Measurements from ENCODE around the gene EHMT1. TPM values are rescaled to one million over a fixed set of nuclear protein-coding genes. Genes with fewer than 3 reads are reported as not detected.

The EHMT1 gene
- total and polyA plus RNA-seq, 4 experiments from 2014 or later = 6.7 to 118 (median 67.5) TPM

DNA sequence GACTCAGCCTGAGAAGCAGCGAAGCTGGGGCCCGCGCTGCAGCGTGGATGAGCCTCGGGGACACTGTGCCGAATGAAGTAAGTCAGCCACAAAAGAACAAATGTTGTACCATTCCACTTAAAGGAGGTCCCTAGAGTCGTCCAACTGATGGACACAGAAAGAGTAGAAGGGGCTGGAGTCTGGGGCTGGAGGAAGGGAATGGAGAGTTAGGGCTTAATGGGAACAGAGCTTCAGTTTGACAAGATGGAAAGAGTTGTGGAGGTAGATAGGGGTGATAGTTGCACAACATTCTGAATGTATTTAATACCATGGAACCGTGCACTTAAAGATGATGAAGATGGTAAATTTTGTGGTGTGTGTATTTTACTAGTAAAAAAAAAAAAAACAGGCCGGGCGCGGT lies 119.9 kb downstream of the EHMT1 start:
- peaks cover 5% of the 10 kb centered on the region for H3K36me3 ChIP-seq (ENCODE audit: insufficient read depth, low read length)

DNA sequence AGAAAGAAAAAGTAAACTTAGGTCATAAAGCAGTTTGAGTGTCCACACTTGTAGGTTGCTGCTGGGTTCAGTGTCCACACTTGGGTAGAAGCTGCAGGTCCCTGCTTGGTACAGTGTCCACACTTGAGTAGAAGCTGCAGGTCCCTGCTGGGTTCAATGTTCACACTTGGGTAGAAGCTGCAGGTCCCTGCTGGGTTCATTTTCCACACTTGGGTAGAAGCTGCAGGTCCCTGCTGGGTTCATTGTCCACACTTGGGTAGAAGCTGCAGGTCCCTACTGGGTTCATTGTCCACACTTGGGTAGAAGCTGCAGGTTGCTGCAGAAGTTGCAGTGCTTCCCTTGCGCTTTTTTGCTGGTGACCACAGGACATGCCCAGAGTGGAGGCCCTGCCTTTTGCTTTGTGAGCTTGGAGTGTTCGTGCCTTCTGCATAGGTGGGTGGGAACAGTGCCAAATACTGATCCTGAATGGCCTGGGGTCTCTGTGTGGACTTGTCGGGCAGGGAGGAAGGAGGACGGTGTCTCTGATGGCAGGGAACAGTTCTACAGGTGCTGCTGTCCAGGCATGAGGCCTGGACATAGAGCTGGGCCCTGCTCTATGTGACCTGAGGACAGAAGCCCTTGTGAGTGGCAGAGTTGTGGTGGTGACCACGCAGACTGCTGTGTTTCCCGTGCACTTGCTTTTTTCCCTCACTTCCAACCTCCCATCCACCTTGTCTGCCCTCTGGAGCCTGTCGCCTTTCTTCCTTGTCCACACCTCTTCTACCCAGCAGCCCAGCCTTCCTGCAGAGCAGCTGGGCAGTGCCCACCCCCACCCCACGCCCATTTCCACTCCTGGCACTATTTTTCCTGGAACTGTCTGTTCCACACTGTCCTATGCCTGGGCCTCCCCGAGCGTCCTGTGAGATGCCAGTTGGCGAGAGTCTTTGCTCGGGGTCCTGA lies 120.8 kb downstream of the EHMT1 start:
- Mint-ChIP-seq H3K36me3 (peaks cover 38 to 45% of the 10 kb centered on the region in 2 donors), H3K4me1 (peaks cover 7 to 14% (median 10%) of the 10 kb centered on the region in 4 donors), H3K9me3 (peaks cover 0 to 8% (median under 1%) of the 10 kb centered on the region in 8 donors), H3K27ac (peak overlapping the region in 2 of 7 donors; percentile 37 to 87), H3K27me3 (no peaks in the 10 kb centered on the region), H3K4me3 (no peak overlapping the region)
- POLR2A ChIA-PET (ENCODE audit: partially characterized antibody) = no interaction called here
- Histone ChIP-seq H3K27ac (ENCODE audit: low read depth, low read length) (no peak overlapping the region), H3K27me3 (ENCODE audit: insufficient read depth, low read length) (no peaks in the 10 kb centered on the region), H3K4me1 (ENCODE audit: insufficient read depth, low read length) (no peaks in the 10 kb centered on the region), H3K4me3 (ENCODE audit: low read length in 2 of 2) (no peak overlapping the region), H3K36me3 (ENCODE audit: insufficient read depth, low read length) (peaks cover 14% of the 10 kb centered on the region), H3K9me3 (ENCODE audit: control insufficient read depth in 1 of 2, low read length in 2 of 2) (no peaks in the 10 kb centered on the region)
- intact Hi-C loops (cut with micrococcal nuclease) = no loop called here
- CTCF ChIA-PET (ENCODE audit: partially characterized antibody) = no interaction called here
- DNase-seq = no peak

More for the DNA sequence above, 119.9 kb downstream of the EHMT1 start:
- Mint-ChIP-seq H3K4me3 (no peak overlapping the region), H3K27me3 (no peaks in the 10 kb centered on the region), H3K9me3 (peaks cover 0 to 16% (median 9%) of the 10 kb centered on the region in 8 donors), H3K36me3 (peaks cover 42 to 44% of the 10 kb centered on the region in 2 donors), H3K27ac (no peak overlapping the region), H3K4me1 (peaks cover 4 to 17% (median 11%) of the 10 kb centered on the region in 4 donors)
- ChIA-PET POLR2A (ENCODE audit: partially characterized antibody) (no interaction called here), CTCF (ENCODE audit: partially characterized antibody) (no interaction called here)
- no peak for DNase-seq
- Histone ChIP-seq H3K27me3 (ENCODE audit: insufficient read depth, low read length) (no peaks in the 10 kb centered on the region), H3K9me3 (ENCODE audit: control insufficient read depth in 1 of 2, low read length in 2 of 2) (peaks cover 0 to 3% of the 10 kb centered on the region in 2 donors), H3K4me1 (ENCODE audit: insufficient read depth, low read length) (no peaks in the 10 kb centered on the region), H3K4me3 (ENCODE audit: low read length in 2 of 2) (no peak overlapping the region), H3K27ac (ENCODE audit: low read depth, low read length) (no peak overlapping the region)
- intact Hi-C loops (cut with micrococcal nuclease) = no loop called here

DNA sequence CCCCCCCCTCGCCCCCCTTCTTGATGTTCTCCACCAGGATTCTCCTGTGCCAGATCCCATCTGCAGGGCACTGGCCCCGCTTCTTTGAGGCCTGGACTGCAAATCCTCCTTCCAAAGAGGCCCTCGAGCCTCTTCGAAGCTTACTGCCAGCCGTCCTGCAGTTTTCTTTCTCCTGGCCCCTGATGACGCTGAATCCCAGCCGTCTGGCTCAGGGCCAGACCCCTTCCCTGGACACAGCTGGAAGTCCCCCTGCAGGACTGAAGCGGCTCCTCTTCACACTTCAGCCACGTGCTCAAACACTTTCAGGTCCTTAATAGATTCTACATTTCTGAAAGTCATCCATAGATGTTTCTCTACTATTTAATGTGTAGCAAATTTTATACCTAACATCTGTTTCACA lies 121.5 kb downstream of the EHMT1 start:
- Histone ChIP-seq H3K27ac (ENCODE audit: low read depth, low read length) (no peak overlapping the region), H3K4me3 (ENCODE audit: low read length in 2 of 2) (no peak overlapping the region), H3K36me3 (ENCODE audit: insufficient read depth, low read length) (peaks cover 18% of the 10 kb centered on the region), H3K27me3 (ENCODE audit: insufficient read depth, low read length) (no peaks in the 10 kb centered on the region), H3K4me1 (ENCODE audit: insufficient read depth, low read length) (no peaks in the 10 kb centered on the region), H3K9me3 (ENCODE audit: control insufficient read depth in 1 of 2, low read length in 2 of 2) (no peaks in the 10 kb centered on the region)
- no peak for DNase-seq
- intact Hi-C loops (cut with micrococcal nuclease) = no loop called here
- peak overlapping the region in 4 of 7 donors; percentile 16 to 54 (median 38) for H3K27ac Mint-ChIP-seq
- POLR2A ChIA-PET (ENCODE audit: partially characterized antibody) = interaction anchor here (0.6 kb wide), 1 partner anchor 1202 kb away, joined by 4 read pairs; no protein-coding TSS in a partner anchor
- peaks cover 12 to 18% (median 14%) of the 10 kb centered on the region in 4 donors for H3K4me1 Mint-ChIP-seq
- CTCF ChIA-PET (ENCODE audit: partially characterized antibody) = no interaction called here
- H3K4me3 Mint-ChIP-seq = no peak overlapping the region
- no peaks in the 10 kb centered on the region for H3K27me3 Mint-ChIP-seq
- H3K36me3 Mint-ChIP-seq = peaks cover 36 to 50% of the 10 kb centered on the region in 2 donors
- peaks cover 0 to 2% (median 0%) of the 10 kb centered on the region in 8 donors for H3K9me3 Mint-ChIP-seq

DNA sequence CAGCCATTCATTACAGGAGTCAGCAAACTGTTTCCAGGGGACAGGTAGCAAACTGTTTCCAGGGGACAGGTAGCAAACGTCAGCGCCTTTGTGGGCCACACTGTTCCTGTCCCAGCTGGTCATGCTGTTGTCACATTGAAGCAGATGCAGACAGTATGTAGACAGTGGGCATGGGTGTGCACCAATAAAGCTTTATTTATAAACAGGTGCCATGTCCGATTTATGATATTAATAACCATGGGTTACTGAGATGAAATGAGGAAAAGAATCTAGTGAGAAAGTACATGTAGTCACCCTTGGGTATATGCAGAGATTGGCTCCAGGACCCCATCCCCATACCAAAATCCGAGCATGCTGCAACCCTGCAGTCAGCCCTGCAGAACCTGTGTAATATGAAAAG lies 122.5 kb downstream of the EHMT1 start:
- Mint-ChIP-seq H3K27ac (peak overlapping the region in 1 of 7 donors; percentile 7), H3K9me3 (no peaks in the 10 kb centered on the region), H3K4me1 (peaks cover 17 to 26% (median 22%) of the 10 kb centered on the region in 4 donors), H3K27me3 (no peaks in the 10 kb centered on the region), H3K36me3 (peaks cover 33 to 55% of the 10 kb centered on the region in 2 donors), H3K4me3 (no peak overlapping the region)
- no peak overlapping the region for H3K4me3 ChIP-seq (ENCODE audit: low read length in 2 of 2)
- ChIA-PET CTCF (ENCODE audit: partially characterized antibody) (no interaction called here), POLR2A (ENCODE audit: partially characterized antibody) (no interaction called here)
- intact Hi-C loops (cut with micrococcal nuclease) = no loop called here
- DNase-seq = no peak
- H3K4me1 ChIP-seq (ENCODE audit: insufficient read depth, low read length) = peaks cover 7% of the 10 kb centered on the region
- H3K9me3 ChIP-seq (ENCODE audit: control insufficient read depth in 1 of 2, low read length in 2 of 2) = no peaks in the 10 kb centered on the region
- peaks cover 18% of the 10 kb centered on the region for H3K36me3 ChIP-seq (ENCODE audit: insufficient read depth, low read length)
- no peaks in the 10 kb centered on the region for H3K27me3 ChIP-seq (ENCODE audit: insufficient read depth, low read length)
- H3K27ac ChIP-seq (ENCODE audit: low read depth, low read length) = no peak overlapping the region

DNA sequence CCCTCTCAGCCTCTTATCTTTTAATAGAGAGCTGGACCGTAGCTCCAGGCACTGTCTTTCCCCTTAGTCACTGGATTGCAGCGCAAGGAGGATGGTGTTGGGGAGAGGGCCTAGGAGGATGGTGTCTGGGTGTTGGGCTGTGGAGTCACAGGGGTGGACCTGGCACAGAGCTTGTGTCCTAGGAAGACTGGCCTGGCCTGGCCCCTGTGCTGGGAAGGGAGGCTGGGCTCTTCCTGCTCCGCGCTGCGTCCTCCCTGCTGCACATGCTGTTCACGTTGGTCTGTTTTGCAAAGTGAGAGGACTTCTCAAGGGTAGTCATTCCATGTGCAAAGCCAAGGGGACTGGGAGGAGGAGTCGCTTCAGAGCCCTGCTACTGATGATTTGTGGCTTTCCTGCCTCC lies 123.9 kb downstream of the EHMT1 start:
- ChIA-PET CTCF (ENCODE audit: partially characterized antibody) (no interaction called here), POLR2A (ENCODE audit: partially characterized antibody) (no interaction called here)
- Mint-ChIP-seq H3K27me3 (no peaks in the 10 kb centered on the region), H3K4me3 (peak overlapping the region in 1 of 8 donors; percentile 60), H3K27ac (peak overlapping the region in 3 of 7 donors; percentile 48 to 59 (median 55)), H3K36me3 (peaks cover 40 to 62% of the 10 kb centered on the region in 2 donors), H3K4me1 (peaks cover 17 to 26% (median 22%) of the 10 kb centered on the region in 4 donors), H3K9me3 (no peaks in the 10 kb centered on the region)
- no peak overlapping the region for H3K4me3 ChIP-seq (ENCODE audit: low read length in 2 of 2)
- H3K36me3 ChIP-seq (ENCODE audit: insufficient read depth, low read length) = peaks cover 25% of the 10 kb centered on the region
- no peak for DNase-seq
- intact Hi-C loops (cut with micrococcal nuclease) = no loop called here
- peaks cover 7% of the 10 kb centered on the region for H3K4me1 ChIP-seq (ENCODE audit: insufficient read depth, low read length)
- no peaks in the 10 kb centered on the region for H3K9me3 ChIP-seq (ENCODE audit: control insufficient read depth in 1 of 2, low read length in 2 of 2)
- no peaks in the 10 kb centered on the region for H3K27me3 ChIP-seq (ENCODE audit: insufficient read depth, low read length)
- no peak overlapping the region for H3K27ac ChIP-seq (ENCODE audit: low read depth, low read length)

DNA sequence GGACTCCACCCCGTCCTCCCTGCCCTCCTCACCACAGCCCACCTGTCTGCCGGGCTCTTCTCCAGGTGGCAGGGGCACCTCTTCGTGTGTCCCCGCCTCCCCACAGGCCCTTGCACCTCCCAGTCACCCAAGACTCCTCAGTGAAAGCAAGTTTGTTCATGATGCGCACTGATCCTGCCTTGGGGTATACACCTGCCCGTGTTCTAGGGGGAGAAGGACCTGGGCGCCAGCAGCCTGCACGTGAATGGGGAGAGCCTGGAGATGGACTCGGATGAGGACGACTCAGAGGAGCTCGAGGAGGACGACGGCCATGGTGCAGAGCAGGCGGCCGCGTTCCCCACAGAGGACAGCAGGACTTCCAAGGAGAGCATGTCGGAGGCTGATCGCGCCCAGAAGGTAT lies 124.9 kb downstream of the EHMT1 start:
- Histone ChIP-seq H3K27ac (ENCODE audit: low read depth, low read length) (no peak overlapping the region), H3K36me3 (ENCODE audit: insufficient read depth, low read length) (peaks cover 25% of the 10 kb centered on the region), H3K9me3 (ENCODE audit: control insufficient read depth in 1 of 2, low read length in 2 of 2) (no peaks in the 10 kb centered on the region), H3K4me1 (ENCODE audit: insufficient read depth, low read length) (peaks cover 7% of the 10 kb centered on the region), H3K4me3 (ENCODE audit: low read length in 2 of 2) (no peak overlapping the region), H3K27me3 (ENCODE audit: insufficient read depth, low read length) (no peaks in the 10 kb centered on the region)
- Mint-ChIP-seq H3K27me3 (no peaks in the 10 kb centered on the region), H3K36me3 (peaks cover 42 to 66% of the 10 kb centered on the region in 2 donors), H3K4me3 (no peak overlapping the region), H3K27ac (peak overlapping the region in 2 of 7 donors; percentile 29 to 52), H3K4me1 (peaks cover 14 to 23% (median 18%) of the 10 kb centered on the region in 4 donors), H3K9me3 (no peaks in the 10 kb centered on the region)
- ChIA-PET POLR2A (ENCODE audit: partially characterized antibody) (no interaction called here), CTCF (ENCODE audit: partially characterized antibody) (no interaction called here)
- DNase-seq = no peak
- intact Hi-C loops (cut with micrococcal nuclease) = no loop called here

DNA sequence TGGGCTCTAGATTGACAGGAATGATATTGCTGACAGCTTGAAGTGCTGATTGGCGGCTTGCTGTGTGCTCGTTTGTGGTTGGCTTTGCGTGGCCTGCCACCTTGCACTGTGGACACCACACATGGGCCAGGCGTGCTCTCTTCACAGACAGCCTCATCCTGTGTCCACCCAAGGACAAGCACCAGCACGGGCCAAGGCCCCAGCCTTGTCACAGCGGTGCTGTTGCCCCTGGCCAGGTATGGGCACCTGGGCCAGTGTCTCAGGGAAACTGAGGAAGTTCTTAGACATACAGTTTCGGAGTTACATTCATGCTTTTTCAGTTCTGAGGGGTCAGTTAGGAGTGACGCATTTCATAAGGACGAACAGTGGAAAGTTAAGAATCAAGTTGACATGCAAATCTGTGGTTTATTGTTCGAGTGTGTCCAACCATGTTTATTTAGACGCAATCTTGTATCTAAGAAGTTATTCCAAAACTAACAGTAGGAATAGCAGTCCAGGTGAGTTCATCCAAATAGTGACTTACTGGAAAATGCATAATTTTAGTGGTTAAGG lies 125.9 kb downstream of the EHMT1 start:
- Mint-ChIP-seq H3K9me3 (no peaks in the 10 kb centered on the region), H3K4me1 (peaks cover 12 to 22% (median 17%) of the 10 kb centered on the region in 4 donors), H3K27me3 (no peaks in the 10 kb centered on the region), H3K4me3 (no peak overlapping the region), H3K27ac (peak overlapping the region in 1 of 7 donors; percentile 7), H3K36me3 (peaks cover 40 to 66% of the 10 kb centered on the region in 2 donors)
- no peaks in the 10 kb centered on the region for H3K27me3 ChIP-seq (ENCODE audit: insufficient read depth, low read length)
- no peaks in the 10 kb centered on the region for H3K9me3 ChIP-seq (ENCODE audit: control insufficient read depth in 1 of 2, low read length in 2 of 2)
- no peak overlapping the region for H3K4me3 ChIP-seq (ENCODE audit: low read length in 2 of 2)
- ChIA-PET CTCF (ENCODE audit: partially characterized antibody) (no interaction called here), POLR2A (ENCODE audit: partially characterized antibody) (no interaction called here)
- no peak for DNase-seq
- H3K4me1 ChIP-seq (ENCODE audit: insufficient read depth, low read length) = peaks cover 7% of the 10 kb centered on the region
- H3K27ac ChIP-seq (ENCODE audit: low read depth, low read length) = no peak overlapping the region
- intact Hi-C loops (cut with micrococcal nuclease) = no loop called here
- peaks cover 25% of the 10 kb centered on the region for H3K36me3 ChIP-seq (ENCODE audit: insufficient read depth, low read length)

Data from CD4-positive, alpha-beta memory T cell (primary cell).